B cell (primary cell): ENCODE measurements around the gene ZNF784.

Experiments
- EZH2 ChIP-seq: IDR thresholded peaks from 2 replicates; pipeline ENCODE4 v1.6.1; 2012; ENCODE audit warnings: borderline replicate concordance, low read depth, mild to moderate bottlenecking, moderate library complexity, low read length; ENCODE audit not compliant: insufficient read depth, poor library complexity, severe bottlenecking
- TF ChIP-seq, protein P1 (sequence below): fragments of 200-600 bp; IDR thresholded peaks from one replicate; pipeline ENCODE4 v1.8.0; 2022; ENCODE audit warnings: antibody characterized with exemption, mild to moderate bottlenecking

DNA sequence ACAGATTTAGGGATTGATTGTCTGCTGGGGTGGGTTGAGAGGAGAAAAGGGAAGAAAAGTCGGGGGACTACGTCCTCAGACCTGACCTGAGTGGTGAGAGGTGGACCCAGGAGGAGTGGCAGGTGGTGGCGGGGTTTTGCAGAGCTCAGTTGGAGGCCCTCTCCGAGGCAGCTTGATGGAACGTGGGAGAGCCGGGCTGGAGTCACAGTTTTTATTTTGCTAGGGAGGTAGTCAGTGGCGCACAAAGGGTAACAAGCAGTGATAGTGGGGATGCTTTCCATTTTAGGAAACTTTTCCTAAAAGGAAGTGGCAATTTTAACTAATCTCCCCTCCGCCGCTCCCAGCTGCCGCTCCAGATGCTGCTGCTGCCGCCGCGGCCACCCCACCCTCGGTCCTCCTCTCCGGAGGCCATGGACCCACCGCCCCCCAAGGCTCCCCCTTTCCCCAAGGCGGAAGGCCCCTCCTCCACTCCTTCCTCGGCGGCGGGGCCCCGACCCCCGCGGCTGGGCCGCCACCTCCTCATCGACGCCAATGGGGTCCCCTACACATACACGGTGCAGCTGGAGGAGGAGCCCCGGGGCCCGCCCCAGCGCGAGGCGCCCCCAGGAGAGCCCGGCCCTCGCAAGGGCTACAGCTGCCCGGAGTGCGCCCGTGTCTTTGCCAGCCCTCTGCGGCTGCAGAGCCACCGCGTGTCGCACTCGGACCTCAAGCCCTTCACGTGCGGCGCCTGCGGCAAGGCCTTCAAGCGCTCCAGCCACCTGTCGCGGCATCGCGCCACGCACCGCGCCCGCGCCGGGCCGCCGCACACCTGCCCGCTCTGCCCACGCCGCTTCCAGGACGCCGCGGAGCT lies 18.0 kb upstream of the ZNF784 start:
- TF ChIP-seq, protein P1, sequence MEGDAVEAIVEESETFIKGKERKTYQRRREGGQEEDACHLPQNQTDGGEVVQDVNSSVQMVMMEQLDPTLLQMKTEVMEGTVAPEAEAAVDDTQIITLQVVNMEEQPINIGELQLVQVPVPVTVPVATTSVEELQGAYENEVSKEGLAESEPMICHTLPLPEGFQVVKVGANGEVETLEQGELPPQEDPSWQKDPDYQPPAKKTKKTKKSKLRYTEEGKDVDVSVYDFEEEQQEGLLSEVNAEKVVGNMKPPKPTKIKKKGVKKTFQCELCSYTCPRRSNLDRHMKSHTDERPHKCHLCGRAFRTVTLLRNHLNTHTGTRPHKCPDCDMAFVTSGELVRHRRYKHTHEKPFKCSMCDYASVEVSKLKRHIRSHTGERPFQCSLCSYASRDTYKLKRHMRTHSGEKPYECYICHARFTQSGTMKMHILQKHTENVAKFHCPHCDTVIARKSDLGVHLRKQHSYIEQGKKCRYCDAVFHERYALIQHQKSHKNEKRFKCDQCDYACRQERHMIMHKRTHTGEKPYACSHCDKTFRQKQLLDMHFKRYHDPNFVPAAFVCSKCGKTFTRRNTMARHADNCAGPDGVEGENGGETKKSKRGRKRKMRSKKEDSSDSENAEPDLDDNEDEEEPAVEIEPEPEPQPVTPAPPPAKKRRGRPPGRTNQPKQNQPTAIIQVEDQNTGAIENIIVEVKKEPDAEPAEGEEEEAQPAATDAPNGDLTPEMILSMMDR = no peak
- TF ChIP-seq EZH2 = no peak
